ENCODE measurements around the gene EBF3.
"Not testable (repeated sequence)": the region's sequence is repeated elsewhere in the genome, so short reads cannot be mapped to it uniquely, and the experiment has no call there.

Gene EBF3

DNA sequence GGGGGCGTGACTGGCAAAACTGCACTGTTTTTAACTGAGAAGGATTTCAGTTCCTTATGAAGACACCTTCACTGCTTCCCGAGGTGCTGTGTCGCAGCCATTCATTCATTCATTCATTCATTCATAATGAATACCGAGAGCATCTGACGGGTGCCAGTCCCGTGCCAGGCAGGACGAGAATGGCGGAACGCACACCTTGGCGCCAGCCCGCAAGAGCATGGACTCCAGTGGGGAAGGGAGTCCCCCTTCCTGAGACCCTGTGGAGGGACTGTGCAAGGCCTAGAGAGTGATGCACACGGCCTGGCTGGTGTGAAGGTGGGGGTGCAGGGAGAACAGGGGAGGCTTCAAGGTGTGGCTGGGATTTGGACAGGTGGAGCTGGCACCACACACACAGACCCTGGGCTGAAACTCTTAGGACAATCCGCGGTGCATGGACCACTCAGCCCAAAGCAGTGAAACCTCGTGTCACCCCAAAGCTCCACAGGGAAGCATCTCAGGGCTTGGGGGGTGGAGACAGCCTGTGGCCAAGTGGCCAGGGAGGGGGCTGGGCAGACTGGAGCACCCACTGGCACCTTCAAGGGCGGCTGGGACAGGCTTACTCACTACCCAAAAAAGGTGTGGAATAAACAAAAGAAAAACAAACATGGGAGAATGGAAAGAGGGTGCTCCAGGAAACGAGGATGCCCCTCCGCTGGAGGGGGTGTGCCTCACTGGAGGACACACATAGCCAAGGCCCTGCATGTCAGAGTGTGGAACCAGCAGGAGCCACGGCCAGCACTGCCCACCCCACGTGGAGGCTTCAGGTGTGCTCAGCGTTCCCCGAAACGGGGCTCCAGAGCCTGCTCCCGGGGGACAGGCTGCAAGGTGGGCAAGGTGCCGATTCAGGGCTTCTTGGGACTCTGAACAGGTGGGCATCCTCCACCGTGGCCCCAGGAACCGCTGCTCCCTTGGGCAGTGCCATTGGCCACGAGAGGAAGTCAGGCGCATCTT, 37.7 kb downstream of the EBF3 start:
- Mint-ChIP-seq H3K27me3 (no peaks in the 10 kb centered on the region), H3K27ac (no peak overlapping the region), H3K36me3 (no peaks in the 10 kb centered on the region), H3K4me3 (no peak overlapping the region), H3K4me1 (no peaks in the 10 kb centered on the region), H3K9me3 (no peaks in the 10 kb centered on the region)
- no peak for DNase-seq (ENCODE audit: low spot score in 2 of 2)
- no peak for ATAC-seq (ENCODE audit: low read depth)

DNA sequence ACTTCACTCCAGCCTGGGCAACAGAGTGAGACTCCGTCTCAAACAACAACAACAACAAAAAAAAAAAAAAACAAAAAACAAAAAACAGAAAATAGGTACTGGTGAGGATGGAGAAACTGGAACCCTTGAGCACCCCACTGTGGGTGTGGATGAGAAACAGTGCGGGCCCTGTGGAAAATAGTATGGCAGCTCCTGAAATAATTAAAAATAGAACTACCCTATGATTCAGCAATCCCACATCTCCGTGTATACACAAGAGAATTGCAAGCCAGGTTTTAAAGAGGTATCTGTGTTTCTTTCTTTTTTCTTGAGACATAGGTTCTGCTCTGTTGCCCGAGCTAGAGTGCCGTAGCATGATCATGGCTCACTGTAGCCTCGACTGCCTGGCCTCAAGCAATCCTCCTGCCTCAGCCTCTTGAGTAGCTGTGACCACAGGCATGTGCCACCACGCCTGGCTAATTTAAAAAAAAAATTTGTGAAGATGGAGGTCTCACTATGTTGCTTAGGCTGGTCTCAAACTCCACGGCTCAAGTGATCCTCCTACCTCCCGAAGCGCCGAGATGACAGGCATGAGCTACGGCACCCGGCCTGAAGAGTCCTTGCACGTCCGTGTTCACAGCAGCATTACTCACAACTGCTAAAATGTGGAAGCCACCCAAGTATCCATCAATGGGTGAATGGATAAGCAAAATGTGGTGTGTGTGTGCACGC, 39.5 kb downstream of the EBF3 start:
- H3K4me3 Mint-ChIP-seq, result no peak overlapping the region
- no peaks in the 10 kb centered on the region for H3K9me3 Mint-ChIP-seq
- H3K27me3 Mint-ChIP-seq, result no peaks in the 10 kb centered on the region
- DNase-seq (ENCODE audit: low spot score in 2 of 2), result no peak
- H3K27ac Mint-ChIP-seq, result no peak overlapping the region
- ATAC-seq (ENCODE audit: low read depth), result no peak
- H3K4me1 Mint-ChIP-seq, result no peaks in the 10 kb centered on the region
- no peaks in the 10 kb centered on the region for H3K36me3 Mint-ChIP-seq

DNA sequence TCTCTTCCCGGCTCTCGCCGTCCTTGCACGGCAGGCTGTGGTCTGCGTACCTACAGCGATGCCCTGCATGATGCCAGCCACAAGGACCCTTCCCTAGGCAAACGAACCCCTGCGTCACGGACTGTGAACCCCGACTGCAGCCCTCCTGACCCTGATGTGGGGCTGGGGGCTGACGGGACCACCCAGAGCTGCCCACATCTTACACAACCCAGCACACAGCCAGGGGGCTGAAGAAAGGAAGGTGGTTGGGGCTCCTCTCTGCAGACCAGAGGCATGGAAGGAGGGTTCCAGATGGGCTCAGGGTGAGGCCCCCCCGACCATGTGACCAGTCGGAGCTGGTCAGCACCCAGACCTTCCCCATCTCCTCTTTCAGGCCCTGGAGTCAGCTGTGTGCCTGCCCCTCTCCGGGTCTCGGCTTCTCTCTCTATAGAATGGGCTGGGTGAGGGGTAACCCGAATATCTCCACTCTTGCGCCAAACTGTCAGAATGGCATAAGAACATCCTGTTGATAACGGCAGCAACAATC, 41.4 kb downstream of the EBF3 start:
- Mint-ChIP-seq H3K36me3 (no peaks in the 10 kb centered on the region), H3K4me3 (no peak overlapping the region), H3K27ac (no peak overlapping the region), H3K9me3 (no peaks in the 10 kb centered on the region), H3K27me3 (no peaks in the 10 kb centered on the region), H3K4me1 (no peaks in the 10 kb centered on the region)
- DNase-seq (ENCODE audit: low spot score in 2 of 2) (no peak), ATAC-seq (ENCODE audit: low read depth) (no peak)

DNA sequence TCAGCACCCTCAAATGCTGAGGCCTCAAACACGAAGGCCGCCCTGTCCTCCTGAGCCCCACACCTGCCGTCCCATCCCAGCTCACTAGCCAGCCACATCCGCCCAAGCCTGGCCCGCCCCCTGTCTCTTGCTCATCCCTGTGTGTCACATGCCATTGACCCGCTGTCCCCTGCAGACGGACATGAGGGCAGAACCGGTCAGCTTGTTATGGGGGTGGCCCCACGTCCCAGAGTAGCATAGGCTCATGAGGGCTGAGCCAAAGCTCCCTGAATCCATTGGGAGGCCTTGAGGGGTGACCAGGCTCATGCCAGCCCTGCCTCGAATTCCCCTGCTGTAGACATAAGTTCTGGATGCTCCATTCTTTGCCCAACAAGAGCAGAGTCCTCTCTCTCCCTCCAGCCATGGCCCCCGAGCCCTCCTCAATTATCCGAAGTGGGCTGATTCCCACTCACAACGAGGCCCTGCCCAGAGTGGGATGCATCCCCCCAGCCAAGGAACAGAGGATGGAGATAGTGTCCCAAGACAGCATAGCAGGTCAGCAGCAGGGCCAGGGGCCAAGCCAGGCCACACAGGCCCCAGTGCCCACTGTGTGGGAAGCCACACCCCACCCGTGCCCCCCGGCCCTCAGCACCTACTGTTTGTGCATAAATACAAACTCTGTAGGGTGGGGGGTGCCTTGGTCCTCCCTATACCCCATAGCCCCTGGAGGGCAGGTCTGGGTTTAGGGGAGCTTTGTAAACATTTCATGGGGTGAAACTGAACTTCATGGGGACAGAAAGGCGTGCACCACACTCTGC, 42.1 kb downstream of the EBF3 start:
- Mint-ChIP-seq H3K4me1 (no peaks in the 10 kb centered on the region), H3K27ac (no peak overlapping the region), H3K27me3 (no peaks in the 10 kb centered on the region), H3K9me3 (no peaks in the 10 kb centered on the region), H3K36me3 (no peaks in the 10 kb centered on the region), H3K4me3 (no peak overlapping the region)
- ATAC-seq (ENCODE audit: low read depth) (no peak), DNase-seq (ENCODE audit: low spot score in 2 of 2) (no peak)

DNA sequence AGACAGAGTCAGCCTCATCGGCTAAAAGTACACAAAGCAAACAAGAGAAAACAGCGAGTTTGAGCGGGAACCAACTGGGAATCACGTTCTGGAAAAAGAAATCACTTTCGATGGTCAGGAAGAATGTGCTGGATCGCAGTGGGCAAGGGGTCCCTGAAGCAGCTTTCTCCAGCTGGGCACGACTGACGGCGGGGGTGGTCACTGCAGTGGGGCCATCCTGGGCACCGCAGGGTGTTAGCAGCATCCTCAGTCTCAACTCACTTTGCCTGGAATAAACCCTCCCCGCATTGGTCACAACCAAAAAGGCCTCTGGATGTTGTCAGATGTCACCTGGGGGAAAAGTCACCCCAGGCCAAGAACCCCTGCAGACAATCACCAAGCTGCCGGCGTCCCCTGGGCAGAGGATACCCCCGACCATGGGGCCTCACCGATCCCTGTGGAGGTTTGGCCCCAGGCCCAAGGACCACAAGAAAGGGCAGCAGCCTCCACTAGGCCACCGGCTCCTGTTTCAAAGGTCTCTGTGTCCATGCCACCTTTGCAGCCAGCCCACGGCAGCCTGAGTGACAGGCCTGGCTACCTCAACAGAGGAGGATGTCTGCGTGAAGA, 42.9 kb downstream of the EBF3 start:
- H3K27ac Mint-ChIP-seq, result no peak overlapping the region
- DNase-seq (ENCODE audit: low spot score in 2 of 2) (no peak), ATAC-seq (ENCODE audit: low read depth) (no peak)
- no peaks in the 10 kb centered on the region for H3K36me3 Mint-ChIP-seq
- no peaks in the 10 kb centered on the region for H3K9me3 Mint-ChIP-seq
- no peak overlapping the region for H3K4me3 Mint-ChIP-seq
- no peaks in the 10 kb centered on the region for H3K27me3 Mint-ChIP-seq
- H3K4me1 Mint-ChIP-seq, result no peaks in the 10 kb centered on the region

DNA sequence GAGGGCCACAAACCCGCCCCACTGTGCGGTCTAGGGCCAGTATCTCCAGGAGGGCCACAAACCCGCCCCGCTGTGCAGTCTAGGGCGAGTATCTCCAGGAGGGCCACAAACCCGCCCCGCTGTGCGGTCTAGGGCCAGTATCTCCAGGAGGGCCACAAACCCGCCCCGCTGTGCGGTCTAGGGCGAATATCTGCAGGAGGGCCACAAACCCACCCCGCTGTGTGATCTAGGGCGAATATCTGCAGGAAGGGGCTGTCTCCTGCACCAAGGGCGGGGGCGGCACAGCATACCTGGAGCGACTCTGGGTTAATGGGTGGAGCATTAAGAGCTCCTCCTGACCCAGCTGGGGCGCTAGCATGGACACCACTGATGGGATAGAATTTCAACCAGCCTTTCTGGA, 43.9 kb downstream of the EBF3 start:
- ATAC-seq (ENCODE audit: low read depth), result not testable (repeated sequence)

DNA sequence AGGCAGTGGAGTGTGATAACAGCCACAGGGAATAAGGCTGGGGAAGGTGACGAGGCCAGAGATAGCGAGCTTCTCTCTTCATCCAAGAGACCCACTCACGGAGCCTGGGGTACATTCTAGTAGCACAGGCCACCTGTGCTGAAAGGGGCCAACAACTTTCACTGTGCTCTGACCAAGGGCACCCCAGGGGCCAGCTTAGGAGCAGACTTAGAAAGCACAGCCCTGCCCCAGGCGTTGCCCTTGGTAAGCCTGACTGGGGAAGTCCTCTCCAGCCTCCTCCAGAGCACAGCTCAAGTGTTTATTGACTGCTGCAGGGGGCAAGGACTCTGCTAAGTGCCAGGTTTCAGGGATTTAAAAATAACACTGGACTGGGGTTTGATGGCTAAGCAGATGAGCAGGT, 44.7 kb downstream of the EBF3 start:
- H3K27me3 Mint-ChIP-seq, result no peaks in the 10 kb centered on the region
- H3K9me3 Mint-ChIP-seq, result no peaks in the 10 kb centered on the region
- H3K4me3 Mint-ChIP-seq, result no peak overlapping the region

More for the DNA sequence above, 43.9 kb downstream of the EBF3 start:
- H3K27me3 Mint-ChIP-seq; DNase-seq (ENCODE audit: low spot score in 2 of 2); H3K27ac Mint-ChIP-seq; H3K36me3 Mint-ChIP-seq; H3K9me3 Mint-ChIP-seq; H3K4me1 Mint-ChIP-seq; H3K4me3 Mint-ChIP-seq: not testable (repeated sequence)

DNA sequence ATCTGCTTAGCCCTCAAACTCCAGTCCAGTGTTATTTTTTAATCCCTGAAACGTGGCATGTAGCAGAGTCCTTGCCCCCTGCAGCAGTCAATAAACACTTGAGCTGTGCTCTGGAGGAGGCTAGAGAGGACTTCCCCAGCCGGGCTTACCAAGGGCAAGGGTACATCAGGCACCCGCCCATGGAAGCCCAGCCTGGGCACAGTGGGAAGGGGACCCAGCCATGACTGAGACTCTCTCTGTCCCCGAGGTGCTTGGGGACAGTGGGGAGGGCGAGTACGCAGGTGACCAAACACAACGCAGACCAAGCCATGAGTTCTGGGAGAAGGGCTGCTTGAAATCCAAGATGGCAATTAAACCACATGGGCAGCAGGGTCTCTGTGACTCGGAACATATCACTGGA, 45.2 kb downstream of the EBF3 start:
- Mint-ChIP-seq H3K27me3 (peaks cover under 1% of the 10 kb centered on the region), H3K36me3 (no peaks in the 10 kb centered on the region), H3K27ac (no peak overlapping the region), H3K9me3 (no peaks in the 10 kb centered on the region), H3K4me1 (no peaks in the 10 kb centered on the region), H3K4me3 (no peak overlapping the region)
- no peak for ATAC-seq (ENCODE audit: low read depth)
- DNase-seq (ENCODE audit: low spot score in 2 of 2), result no peak

More for the DNA sequence above, 44.7 kb downstream of the EBF3 start:
- ATAC-seq (ENCODE audit: low read depth), result no peak
- H3K27ac Mint-ChIP-seq, result no peak overlapping the region
- H3K4me1 Mint-ChIP-seq, result no peaks in the 10 kb centered on the region
- H3K36me3 Mint-ChIP-seq, result no peaks in the 10 kb centered on the region
- no peak for DNase-seq (ENCODE audit: low spot score in 2 of 2)

DNA sequence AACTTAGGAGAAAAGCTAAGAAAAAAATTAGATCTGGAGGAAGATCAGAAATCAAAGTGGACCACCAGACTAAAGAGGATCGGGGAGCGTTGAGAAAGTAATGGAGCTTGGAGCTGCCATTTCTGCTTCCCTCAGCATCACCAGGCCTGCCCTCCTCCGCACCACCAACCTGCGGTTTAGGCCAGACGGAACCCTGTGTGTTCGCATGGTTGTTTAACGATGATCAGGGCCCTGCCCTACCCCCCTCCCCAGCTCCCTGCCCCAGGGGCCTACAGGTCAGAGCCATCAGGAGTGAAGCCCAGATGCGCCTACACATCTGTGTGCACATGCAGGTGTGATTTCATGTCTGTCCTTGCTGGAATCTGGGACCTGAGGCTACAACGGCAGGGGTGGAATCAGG, 45.7 kb downstream of the EBF3 start:
- DNase-seq (ENCODE audit: low spot score in 2 of 2) (no peak), ATAC-seq (ENCODE audit: low read depth) (no peak)
- H3K9me3 Mint-ChIP-seq, result no peaks in the 10 kb centered on the region
- H3K27ac Mint-ChIP-seq, result no peak overlapping the region
- no peaks in the 10 kb centered on the region for H3K4me1 Mint-ChIP-seq
- peaks cover 2% of the 10 kb centered on the region for H3K27me3 Mint-ChIP-seq
- no peak overlapping the region for H3K4me3 Mint-ChIP-seq
- H3K36me3 Mint-ChIP-seq, result no peaks in the 10 kb centered on the region

DNA sequence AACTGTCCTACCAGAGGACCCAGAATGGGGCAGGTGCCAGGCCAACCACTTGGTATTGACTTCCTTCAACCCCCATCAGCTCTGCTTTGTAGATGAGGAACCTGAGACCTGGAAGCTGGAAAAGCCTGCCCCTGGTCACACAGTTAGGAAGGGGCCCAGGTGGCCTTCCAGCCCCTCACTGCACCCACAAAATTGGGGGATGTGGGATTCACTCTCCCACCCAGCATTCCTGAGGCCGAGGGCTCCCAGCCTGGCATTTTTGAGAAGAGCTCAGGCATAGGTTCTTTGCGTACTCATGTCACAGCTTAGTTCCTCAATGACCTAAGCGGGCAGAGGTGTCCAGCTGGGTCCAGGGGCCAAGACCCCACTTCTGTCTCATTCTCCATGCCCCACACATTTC, 46.1 kb downstream of the EBF3 start:
- Mint-ChIP-seq H3K9me3 (no peaks in the 10 kb centered on the region), H3K4me3 (no peak overlapping the region), H3K27me3 (peaks cover 2% of the 10 kb centered on the region), H3K4me1 (no peaks in the 10 kb centered on the region), H3K36me3 (no peaks in the 10 kb centered on the region), H3K27ac (no peak overlapping the region)
- ATAC-seq (ENCODE audit: low read depth), result no peak
- no peak for DNase-seq (ENCODE audit: low spot score in 2 of 2)

DNA sequence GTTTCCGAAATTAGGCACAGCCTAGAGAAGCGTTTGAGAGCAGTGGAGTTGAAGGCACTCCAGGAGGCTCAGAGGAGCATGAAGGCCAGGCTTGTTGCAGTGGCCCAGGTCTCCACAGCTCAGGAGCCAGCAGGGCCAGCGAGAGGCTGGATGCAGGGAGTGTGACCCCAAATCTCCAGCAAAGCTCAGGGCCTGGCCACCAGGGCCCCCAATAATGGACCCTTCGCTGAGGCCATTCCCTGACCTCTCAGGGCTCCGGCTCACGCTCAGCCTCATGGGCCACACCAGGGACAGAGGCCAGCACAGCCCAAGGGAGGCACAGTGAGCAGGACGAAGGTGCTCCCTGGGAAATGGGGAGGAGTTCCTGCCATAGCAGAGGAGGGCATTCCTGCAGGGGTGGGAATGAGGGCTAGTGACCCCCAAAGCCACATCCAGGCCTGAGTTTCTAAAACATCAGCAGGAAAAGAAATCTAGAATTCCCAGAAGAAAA, 47.5 kb downstream of the EBF3 start:
- H3K4me3 Mint-ChIP-seq, result no peak overlapping the region
- DNase-seq (ENCODE audit: low spot score in 2 of 2) (no peak), ATAC-seq (ENCODE audit: low read depth) (no peak)
- no peaks in the 10 kb centered on the region for H3K4me1 Mint-ChIP-seq
- no peaks in the 10 kb centered on the region for H3K36me3 Mint-ChIP-seq
- no peaks in the 10 kb centered on the region for H3K9me3 Mint-ChIP-seq
- no peak overlapping the region for H3K27ac Mint-ChIP-seq
- H3K27me3 Mint-ChIP-seq, result peaks cover 2% of the 10 kb centered on the region

DNA sequence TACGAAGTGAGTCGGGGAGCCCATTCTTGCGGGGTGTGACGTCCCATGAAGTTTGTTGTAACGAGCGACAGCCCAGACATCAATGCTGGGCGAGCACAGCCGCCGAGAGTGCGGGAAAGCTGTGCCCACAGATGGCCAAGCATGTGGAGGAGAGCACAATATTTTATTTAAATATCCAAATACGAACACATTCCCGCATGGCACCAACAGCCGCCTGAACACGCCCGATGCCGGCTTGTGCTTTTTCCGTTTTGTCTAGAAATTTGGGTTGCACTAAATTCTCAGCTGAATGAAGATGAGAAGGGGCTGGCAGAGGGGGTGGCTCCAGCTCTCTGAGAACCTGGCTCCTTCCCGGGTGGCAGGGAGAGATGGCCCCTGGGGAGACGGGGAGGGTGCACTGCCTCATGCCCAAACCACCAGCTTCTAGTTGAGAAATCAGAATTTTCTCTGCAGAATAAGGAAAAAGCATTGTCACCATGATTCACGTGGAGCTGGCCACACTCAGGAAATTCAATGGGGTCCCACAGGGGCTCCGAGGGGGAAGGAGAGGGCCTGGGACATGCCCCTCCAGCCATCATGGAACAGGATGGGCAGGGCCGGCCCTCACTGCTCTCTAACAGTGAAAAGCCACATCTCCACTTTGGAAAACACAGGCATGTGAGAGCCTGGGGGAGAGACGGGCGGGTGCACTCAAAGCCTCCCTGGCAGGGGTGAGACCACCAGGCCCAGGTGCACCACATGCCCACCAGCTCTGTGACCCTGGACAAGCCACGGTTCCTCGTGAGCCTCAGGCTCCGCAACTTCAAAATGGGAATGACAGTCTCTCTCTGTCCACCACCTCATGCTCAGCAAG, 48.3 kb downstream of the EBF3 start:
- Mint-ChIP-seq H3K27ac (no peak overlapping the region), H3K4me3 (no peak overlapping the region), H3K9me3 (no peaks in the 10 kb centered on the region), H3K27me3 (peaks cover 2% of the 10 kb centered on the region), H3K36me3 (no peaks in the 10 kb centered on the region), H3K4me1 (no peaks in the 10 kb centered on the region)
- no peak for ATAC-seq (ENCODE audit: low read depth)
- DNase-seq (ENCODE audit: low spot score in 2 of 2), result no peak

DNA sequence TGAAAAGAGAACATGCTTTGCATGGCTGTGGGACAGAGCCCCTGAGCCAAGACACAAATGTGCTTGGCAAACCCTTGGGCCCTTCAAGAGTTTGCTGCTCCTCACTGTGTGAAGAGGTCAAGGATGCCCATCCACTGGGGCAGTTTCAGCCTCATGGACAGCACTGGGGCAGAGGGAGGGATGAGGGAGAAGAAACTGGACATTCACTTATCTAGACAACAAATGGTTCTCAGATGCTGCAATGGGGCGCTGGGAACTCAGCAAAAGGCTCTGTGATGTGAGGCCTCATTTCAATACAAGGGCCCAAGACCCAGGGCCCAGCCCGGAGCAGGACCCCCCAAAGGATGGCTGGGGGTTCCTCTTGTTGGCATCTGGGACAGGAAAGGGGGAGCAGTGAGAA, 49.1 kb downstream of the EBF3 start:
- Mint-ChIP-seq H3K27ac (no peak overlapping the region), H3K27me3 (peaks cover 2% of the 10 kb centered on the region), H3K4me1 (no peaks in the 10 kb centered on the region), H3K36me3 (no peaks in the 10 kb centered on the region), H3K9me3 (no peaks in the 10 kb centered on the region), H3K4me3 (no peak overlapping the region)
- ATAC-seq (ENCODE audit: low read depth) (no peak), DNase-seq (ENCODE audit: low spot score in 2 of 2) (no peak)

Data from memory B cell (primary cell).